Retina (tissue), 1 donor: ENCODE data around the gene FER.
"Not testable (repeated sequence)": the region's sequence is repeated elsewhere in the genome, so short reads cannot be mapped to it uniquely, and the experiment has no call there.

Experiments
- DNase-seq: peaks from one replicate; pipeline ENCODE4 v3.0.0-alpha.2; 2016

The FER gene

DNA sequence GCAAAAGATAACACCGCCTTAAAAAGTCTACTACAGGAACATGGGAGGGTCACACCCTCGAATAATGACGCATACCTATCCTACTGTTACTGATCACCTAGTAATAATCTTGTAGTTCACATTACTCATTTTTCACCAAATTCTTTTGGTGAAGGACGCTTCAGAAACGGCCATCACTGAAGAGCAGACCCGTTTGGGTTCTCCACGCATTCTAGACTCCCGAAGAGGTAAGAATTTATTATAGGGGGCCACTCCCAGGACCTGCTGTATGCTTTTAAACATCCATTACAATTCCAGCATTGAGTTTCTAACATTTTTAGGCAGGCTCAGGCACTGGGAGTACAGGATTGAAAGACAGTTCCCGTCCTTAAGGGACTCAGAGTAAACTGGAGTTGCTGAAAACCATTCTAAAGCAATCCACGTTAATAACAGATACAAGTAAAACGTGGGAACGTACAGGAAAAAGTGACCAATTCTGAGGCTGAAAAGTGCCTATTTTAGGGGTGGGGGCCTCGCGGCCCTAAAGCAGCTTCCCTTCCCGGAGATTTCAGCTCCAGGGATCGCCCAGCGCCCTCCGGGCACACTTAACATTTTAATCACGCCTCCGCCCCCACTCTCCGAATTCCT lies at the start of gene FER:
Gene FER, plus strand, starts transcription at position 124 of the 627 bp plus-strand sequence. CDS start 50,286 bp downstream, outside the sequence.
- no peak for DNase-seq

DNA sequence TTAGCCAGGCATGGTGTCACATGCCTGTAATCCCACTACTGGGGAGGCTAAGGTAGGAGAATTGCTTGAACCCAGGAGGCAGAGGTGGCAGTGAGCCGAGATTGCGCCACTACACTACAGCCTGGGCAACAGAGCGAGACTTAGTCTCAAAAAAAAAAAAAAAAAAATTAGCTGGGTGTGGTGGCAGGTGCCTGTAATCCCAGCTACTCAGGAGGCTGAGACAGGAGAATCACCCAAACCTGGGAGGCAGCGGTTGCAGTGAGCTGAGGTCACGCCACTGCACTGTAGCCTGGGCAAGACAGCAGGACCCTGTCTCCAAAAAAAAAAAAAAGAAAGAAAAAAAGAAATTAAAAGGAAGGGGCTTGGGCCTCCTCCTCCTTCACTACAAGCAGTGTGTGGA lies 47.3 kb upstream of the FER start:
- DNase-seq: not testable (repeated sequence)

DNA sequence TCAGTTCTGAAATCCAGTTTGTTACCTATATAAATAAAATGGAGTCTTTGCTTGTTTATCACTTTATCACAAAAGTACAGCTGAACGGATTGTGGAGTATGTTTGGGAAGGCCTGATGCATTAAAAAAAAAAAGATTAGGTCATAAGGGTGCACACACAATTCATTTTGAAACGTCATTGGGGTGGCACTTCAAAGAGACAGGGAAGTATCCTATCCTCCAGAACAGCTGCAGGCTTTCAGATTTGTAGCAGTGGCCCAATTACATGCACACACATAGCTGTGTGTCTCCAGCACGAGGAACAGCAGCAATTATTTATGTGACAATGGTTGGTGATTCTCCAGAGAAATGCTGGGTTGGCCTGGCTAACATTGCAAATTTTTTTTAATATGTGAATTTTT lies 46.8 kb upstream of the FER start:
- peak; percentile 25 for DNase-seq

DNA sequence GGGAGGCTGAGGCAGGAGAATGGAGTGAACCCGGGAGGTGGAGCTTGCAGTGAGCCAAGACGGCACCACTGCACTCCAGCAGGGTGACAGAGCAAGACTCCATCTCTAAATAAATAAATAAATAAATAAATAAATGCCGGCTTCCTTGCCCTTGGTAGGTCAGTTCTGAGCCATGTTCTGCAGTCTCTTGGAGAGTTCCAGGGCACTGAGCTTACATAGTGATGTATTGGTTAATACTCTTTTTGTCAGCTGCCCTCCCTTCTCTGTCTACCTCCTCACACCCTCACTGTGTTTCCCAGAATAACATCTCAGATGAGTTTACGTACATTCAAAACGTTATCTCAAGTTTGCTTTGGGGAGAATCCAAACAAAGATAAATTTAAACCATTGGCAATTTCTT lies 45.2 kb upstream of the FER start:
- DNase-seq: no peak

DNA sequence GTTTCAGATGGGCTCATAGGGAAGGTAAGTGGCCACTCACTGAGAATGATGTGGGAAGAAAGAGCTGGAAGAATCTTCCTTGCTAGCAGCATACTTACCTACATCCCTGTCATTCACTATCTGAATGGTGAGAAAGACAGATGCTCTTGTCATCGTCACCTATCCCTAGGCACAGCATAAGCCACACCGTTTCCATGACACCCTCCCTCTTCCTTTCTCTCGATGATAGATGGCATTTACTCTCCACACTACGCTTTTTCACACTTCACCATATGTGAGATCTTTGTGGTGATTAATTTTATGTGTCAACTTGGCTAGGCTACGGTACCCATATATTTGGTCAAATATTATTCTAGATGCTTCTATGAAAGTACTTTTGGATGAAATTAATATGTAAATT lies 44.4 kb upstream of the FER start:
- no peak for DNase-seq

DNA sequence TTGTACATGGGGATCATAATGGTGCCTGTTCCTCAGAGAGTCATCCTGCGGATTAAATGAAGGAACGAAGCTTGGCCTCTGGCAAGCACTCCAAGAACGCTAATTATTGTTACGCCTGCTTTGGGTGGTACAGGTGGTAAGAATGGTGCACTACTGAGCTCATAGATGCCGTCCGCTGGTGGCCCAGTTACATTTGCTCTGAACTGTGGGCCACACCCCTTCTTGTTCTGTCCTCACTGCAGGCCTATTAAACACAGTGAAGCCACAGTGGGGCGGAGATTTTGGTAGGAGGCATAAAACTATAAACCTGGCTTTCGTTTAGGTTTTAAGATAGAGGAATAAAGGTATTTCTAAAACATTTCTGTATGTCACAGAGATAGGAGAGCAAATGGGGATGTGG lies 40.6 kb upstream of the FER start:
- DNase-seq: no peak

DNA sequence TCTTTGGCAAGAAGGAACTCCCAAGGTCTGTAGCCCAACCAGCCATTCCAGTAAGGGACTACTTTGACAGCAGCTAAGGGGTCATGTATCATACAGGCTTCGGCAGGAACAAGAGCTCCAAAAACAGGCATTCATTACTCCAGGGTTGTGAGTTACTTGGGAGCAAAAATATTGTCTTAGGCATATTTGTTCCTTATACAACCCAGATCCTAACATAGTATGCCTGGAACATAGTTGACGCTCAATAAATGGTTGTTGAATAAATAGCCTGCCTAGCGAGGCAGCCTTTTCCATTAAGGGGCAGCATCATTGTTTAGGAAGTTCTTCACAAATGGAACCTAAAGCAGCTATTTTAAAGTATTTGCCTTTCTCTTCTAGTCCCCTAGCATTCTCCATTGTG lies 35.8 kb upstream of the FER start:
- DNase-seq: no peak

DNA sequence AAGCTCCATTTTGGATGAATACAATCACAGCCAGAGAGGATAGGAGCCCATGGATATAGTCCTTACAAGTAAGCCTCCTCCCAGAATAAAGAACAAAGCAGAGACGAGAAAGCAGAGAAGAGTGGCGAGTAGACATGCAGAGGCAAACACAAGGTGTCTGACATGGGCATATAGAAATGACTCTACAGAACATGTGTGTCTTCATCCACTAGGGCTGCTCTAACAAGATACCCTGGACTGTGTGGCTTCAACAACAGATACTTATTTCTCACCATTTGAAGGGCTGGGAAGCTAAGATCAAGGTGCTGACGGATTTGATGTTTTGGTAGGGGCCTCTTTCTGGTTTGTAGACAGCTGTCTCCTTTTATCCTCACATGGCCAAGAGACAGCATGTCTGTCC lies 32.3 kb upstream of the FER start:
- no peak for DNase-seq

GRCh38 chr5:108720391-108720790 lies 27.3 kb upstream of the FER start:
- no peak for DNase-seq

DNA sequence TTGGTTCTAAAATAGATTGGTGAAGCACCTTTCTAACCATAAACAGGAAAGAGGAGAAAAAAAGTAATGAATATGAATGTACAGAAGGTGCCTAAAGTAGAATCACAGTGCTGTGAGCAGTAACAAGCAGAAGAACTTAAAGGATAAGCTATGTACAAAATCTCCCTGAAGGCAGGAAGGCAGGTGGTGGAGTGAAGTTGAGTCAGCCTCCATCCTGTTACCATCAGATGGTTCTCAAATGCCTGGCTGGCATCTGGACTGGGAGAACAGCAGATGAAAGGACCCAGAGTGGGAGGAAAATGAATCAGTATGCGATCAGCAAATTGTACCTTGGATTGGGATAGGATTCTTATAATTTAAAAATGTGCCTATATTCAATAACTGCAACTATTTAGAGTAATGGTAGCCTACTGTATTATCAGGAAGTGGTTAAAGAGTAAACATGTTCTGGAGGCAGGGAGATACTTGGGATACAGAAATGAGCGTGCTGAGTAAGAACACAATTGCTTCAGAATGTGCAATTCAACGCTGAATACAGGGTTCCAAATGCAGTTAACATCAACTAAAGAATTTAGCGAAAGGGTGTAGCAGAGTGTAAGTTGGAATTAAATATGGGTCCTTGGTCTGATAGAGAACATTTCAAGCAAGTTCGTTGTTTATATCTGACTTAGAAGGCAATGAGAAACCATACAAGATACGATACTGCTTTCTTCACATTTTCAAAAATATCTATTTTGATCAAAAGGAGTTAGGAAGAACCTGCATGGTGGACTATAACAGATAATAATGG lies 21.1 kb upstream of the FER start:
- no peak for DNase-seq

DNA sequence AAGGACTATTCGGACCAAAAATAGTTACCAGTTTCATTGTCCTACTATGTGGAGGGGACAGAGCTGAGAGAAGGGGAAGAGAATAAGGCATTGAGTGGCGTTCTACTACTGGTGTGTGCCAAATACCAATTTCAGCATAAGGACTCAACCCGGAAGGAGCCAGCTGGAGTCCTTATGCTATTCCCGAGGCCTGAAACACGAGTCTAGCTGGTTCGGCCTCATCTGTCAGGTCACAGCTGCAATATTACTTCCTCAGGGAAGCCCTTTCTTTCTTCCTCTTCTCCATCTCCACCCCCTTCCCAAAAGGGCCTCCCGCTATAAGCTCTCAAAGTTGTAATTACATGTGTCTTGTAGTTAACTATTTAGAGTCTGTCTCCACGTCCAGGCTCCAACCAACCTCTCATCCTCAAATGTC lies 20.5 kb upstream of the FER start:
- no peak for DNase-seq

GRCh38 chr5:108727651-108728565 lies 19.8 kb upstream of the FER start:
- peak; percentile 98 for DNase-seq

GRCh38 chr5:108728566-108729241 lies 19.0 kb upstream of the FER start:
- no peak for DNase-seq

- no peak for DNase-seq
Observed at GRCh38 chr5:108729242-108729615, 18.5 kb upstream of the FER start.

GRCh38 chr5:108730617-108731340 lies 16.9 kb upstream of the FER start:
- no peak for DNase-seq

DNA sequence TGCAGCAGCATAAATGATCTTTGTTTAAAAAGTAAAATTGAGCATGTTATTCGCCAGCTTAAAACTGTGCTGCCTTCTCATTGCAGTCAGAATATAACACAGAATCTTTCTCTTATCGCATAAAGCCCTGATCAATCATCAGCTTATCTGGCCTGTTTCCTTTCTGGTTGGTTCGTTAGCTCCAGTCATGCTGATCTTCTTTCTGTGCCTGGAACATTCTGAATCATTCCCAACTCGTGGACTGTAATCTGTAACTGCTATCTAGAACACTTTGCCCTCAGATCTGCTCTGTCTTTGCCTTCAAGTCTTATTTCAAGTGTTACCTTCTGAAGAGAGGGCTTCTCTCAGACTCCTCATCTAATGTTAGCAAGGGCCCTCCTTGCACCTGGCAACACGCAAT lies 11.9 kb upstream of the FER start:
- DNase-seq: no peak

DNA sequence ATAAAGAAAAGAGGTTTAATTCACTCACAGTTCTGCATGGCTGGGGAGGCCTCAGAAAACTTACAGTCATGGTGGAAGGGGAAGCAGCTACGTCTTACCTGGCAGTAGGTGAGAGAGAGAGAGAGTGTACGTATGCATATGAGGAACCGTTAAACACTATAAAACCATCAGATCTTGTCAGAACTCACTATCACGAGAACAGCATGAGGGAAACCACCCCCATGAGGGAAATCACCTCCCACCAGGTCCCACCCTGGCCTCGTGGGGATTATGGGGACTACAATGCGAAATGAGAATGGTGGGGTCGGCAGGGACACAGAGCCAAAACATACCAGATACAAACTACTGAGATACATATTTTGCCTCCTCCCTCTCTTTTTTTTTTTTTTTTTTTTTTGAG lies 10.8 kb upstream of the FER start:
- DNase-seq: no peak

DNA sequence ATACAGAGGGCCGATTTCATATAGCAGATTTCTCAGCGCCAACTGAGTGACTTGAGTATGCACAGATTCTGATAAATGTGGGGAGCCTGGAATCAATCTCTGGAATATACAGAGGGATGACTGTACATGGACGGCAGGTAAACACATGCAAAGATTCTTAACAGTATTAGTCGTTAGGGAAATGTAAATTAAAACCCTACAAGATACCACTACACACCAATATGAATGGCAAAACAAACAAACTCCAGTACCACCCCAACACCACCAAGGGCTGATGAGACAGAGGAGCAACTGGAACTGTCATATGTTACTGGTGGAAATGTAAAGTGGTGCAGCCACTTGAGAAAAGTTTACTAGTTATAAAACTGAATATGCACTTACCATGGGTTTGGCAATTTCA lies 8.3 kb upstream of the FER start:
- no peak for DNase-seq

- DNase-seq: no peak
Observed at GRCh38 chr5:108739906-108740305, 7.8 kb upstream of the FER start.

DNA sequence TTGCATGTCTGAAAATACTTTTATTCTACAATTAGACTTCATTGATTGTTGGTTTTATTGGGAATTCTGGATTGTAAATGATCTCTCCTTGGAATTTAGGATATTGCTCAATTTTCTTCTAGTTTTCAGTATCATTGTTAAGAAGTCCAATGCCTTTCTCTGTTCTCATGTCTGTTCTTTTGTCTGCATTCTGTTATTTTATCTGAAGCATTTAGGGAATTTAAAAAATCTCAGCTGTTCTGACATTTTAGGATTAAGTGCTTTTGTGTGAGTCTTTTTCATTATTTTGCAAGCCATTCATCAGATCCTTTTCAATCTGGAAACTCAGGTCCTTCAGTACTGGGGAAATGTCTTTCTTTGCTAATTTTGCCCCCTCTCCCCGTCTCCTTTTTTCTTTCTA lies 4.4 kb upstream of the FER start:
- no peak for DNase-seq

DNA sequence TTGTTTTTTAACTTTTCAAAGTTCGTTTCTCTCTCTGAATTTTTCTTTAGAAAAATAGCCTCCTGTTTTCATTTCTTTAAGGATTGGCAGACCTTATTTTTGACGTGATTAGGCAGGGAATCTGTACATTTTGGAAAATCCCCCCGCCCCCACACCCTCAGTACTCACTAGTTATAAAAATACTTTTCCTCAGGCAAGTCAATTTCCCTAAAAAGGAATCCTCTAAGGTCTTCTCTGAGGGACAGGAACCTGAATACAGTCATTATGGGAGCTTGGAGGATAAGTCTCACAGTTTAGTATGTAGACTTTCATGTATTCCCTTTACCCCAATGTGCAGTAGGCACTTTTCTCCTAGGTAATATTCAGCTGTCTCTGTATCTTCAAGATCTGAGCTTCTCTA lies 3.9 kb upstream of the FER start:
- DNase-seq: no peak

DNA sequence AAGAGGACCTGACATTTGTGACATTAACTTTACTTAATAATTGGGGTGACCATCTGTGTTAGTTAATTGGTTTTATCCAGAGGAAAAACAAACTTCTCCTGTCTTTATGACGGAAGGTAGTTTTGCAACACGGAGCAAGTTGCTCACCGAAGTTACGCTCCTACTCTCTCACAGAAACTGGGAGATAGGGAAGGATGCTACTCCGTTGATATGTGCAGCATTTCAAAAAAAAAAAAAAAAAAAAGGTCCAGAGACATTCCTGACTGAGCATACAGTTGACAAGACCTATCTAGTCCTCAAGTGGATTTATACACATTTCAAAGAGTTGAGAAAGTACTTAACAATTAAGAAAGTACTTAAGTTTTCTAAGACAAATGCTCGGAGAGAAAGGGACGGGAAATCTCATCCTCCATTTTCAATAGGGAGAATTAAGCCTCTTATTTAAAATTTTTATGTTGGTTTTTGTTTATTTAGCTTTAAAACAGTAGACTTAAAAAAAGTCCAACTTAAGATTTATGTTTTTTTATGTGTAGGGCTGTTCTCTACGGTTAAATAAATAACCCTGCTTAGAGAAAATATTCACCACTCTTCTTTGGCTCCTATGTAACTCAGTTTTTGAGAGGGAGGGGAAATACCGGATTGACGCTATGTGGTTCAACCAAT lies 455 bp upstream of the FER start:
- peak; percentile 10 for DNase-seq
